ENCODE data around the gene DNAH17.

GRCh38 chr17:78391051-78391431 lies 186.2 kb downstream of the DNAH17 start:
- TF ChIP-seq POLR2A (IDR thresholded peaks at IDR 0.05; ENCODE audit: low read depth, low read length): no peak
- TF ChIP-seq POLR2AphosphoS5 (IDR thresholded peaks at IDR 0.05; ENCODE audit: low read depth, low read length): no peak

Measured in GM12892 (cell line).